Left lung (tissue), 14 donors: ENCODE results near the gene CMC1. TPM values are rescaled to one million over a fixed set of nuclear protein-coding genes. Genes with fewer than 3 reads are reported as not detected.
A peak's percentile ranks its signal among the peaks of the same experiment; 100 is the strongest.
"Not testable (repeated sequence)": the region's sequence is repeated elsewhere in the genome, so short reads cannot be mapped to it uniquely, and the experiment has no call there.

Experiments used
- ATAC-seq: fragments of 200-7000 bp; cut with Tn5 transposase; one replicate; pipeline ENCODE4 v1.9.1; 2020; ENCODE audit warnings: moderate library complexity
- DNase-seq, 4 donors: peaks; one replicate each; pipeline ENCODE4 v3.0.0-alpha.2; 2013 to 2020
- H3K27ac ChIP-seq, 2 donors: fragments of 200-600 bp; sonication (generic) in 1 of 2; one replicate each; pipeline versions ENCODE4 v1.5.0 to v1.8.0; 2020 to 2021
- H3K27me3 ChIP-seq, 2 donors: fragments of 200-600 bp; sonication (generic) in 1 of 2; one replicate each; pipeline versions ENCODE4 v1.5.0 to v1.8.0; 2020 to 2021
- H3K36me3 ChIP-seq, 2 donors: fragments of 200-600 bp; sonication (generic) in 1 of 2; one replicate each; pipeline versions ENCODE4 v1.5.0 to v1.8.0; 2020 to 2021
- H3K4me1 ChIP-seq, 2 donors: fragments of 200-600 bp; one replicate each; pipeline ENCODE4 v1.8.0; 2021
- H3K4me3 ChIP-seq, 2 donors: fragments of 200-600 bp; sonication (generic) in 1 of 2; one replicate each; pipeline versions ENCODE4 v1.5.0 to v1.8.0; 2020 to 2021; ENCODE audit warnings: mild to moderate bottlenecking in 1 of 2
- H3K9me3 ChIP-seq, 2 donors: fragments of 200-600 bp; sonication (generic) in 1 of 2; one replicate each; pipeline versions ENCODE4 v1.5.0 to v1.8.0; 2020 to 2021
- CTCF ChIP-seq, 2 donors: fragments of 200-600 bp; sonication (generic) in 1 of 2; IDR thresholded peaks; one replicate each; pipeline versions ENCODE4 v1.5.0 to v1.8.0; 2021; ENCODE audit warnings: antibody characterized with exemption in 2 of 2
- intact Hi-C, 2 donors: fragments of 100-400 bp; cut with DNase I; formaldehyde crosslinking; loops; one replicate each; pipeline versions ENCODE4 v1.11.2 to v1.14.2; 2022
- long read RNA-seq, 12 donors: library from polyadenylated mRNA in 2 of 12; unstranded in 2 of 12; transcript quantifications; one replicate each; pipeline ENCODE4 v2.0.0 and lab custom pipeline, GENCODE V29; 2019 to 2026
- polyA plus RNA-seq, 6 donors: library from polyadenylated mRNA; unstranded; fragments of 120-200 nt; gene quantifications; one replicate each; pipeline ENCODE4 v1.2.1, GENCODE V29; 2013; ENCODE audit not compliant: insufficient read length in 6 of 6
- total RNA-seq, 2 donors: library from RNA; stranded (reverse); fragmentation: NEBNext Ultra II Directional; extraction: Animal tissue kit (Norgen Biotek cat#: 25700); gene quantifications; one replicate each; pipeline ENCODE4 v1.2.1, GENCODE V29; 2021
- donor health status: DM: no; HTN: yes; CAD: no.
- donor health status: DM: no; HTN: no; CAD: no.

CMC1 gene
- 10 to 100 TPM; 18.6 to 20.1 TPM for total RNA-seq
- polyA plus RNA-seq = 10 to 100 TPM; 22.6 to 34.5 (median 28.1) TPM
- long read RNA-seq, donor 1, full-length matches to known transcripts = 32 of 126 reads
- long read RNA-seq, donor 1, partial matches to known transcripts = 23 of 126 reads
- long read RNA-seq, donor 1, other reads (novel, unspliced or antisense) = 71 of 126 reads
- long read RNA-seq, donor 2, full-length matches to known transcripts = 20 of 20 reads
- long read RNA-seq, donor 2, partial matches to known transcripts = 0 of 20 reads
- long read RNA-seq, donor 2, other reads (novel, unspliced or antisense) = 0 of 20 reads
- long read RNA-seq, donor 3, full-length matches to known transcripts = 29 of 29 reads
- long read RNA-seq, donor 3, partial matches to known transcripts = 0 of 29 reads
- long read RNA-seq, donor 3, other reads (novel, unspliced or antisense) = 0 of 29 reads
- long read RNA-seq, donor 4, full-length matches to known transcripts = 16 of 18 reads
- long read RNA-seq, donor 4, partial matches to known transcripts = 0 of 18 reads
- long read RNA-seq, donor 4, other reads (novel, unspliced or antisense) = 2 of 18 reads
- long read RNA-seq, donor 5, full-length matches to known transcripts = 24 of 24 reads
- long read RNA-seq, donor 5, partial matches to known transcripts = 0 of 24 reads
- long read RNA-seq, donor 5, other reads (novel, unspliced or antisense) = 0 of 24 reads
- long read RNA-seq, donor 6, full-length matches to known transcripts = 36 of 36 reads
- long read RNA-seq, donor 6, partial matches to known transcripts = 0 of 36 reads
- long read RNA-seq, donor 6, other reads (novel, unspliced or antisense) = 0 of 36 reads
- long read RNA-seq, donor 7, full-length matches to known transcripts = 20 of 20 reads
- long read RNA-seq, donor 7, partial matches to known transcripts = 0 of 20 reads
- long read RNA-seq, donor 7, other reads (novel, unspliced or antisense) = 0 of 20 reads
- long read RNA-seq, donor 8, full-length matches to known transcripts = 21 of 100 reads
- long read RNA-seq, donor 8, partial matches to known transcripts = 23 of 100 reads
- long read RNA-seq, donor 8, other reads (novel, unspliced or antisense) = 56 of 100 reads
- long read RNA-seq, donor 9, partial matches to known transcripts = 0 of 1 reads
- long read RNA-seq, donor 9, other reads (novel, unspliced or antisense) = 0 of 1 reads
- long read RNA-seq, donor 10, full-length matches to known transcripts = 10 of 11 reads
- long read RNA-seq, donor 10, partial matches to known transcripts = 0 of 11 reads
- long read RNA-seq, donor 10, other reads (novel, unspliced or antisense) = 1 of 11 reads
- long read RNA-seq, donor 11, full-length matches to known transcripts = 27 of 27 reads
- long read RNA-seq, donor 11, partial matches to known transcripts = 0 of 27 reads
- long read RNA-seq, donor 11, other reads (novel, unspliced or antisense) = 0 of 27 reads
- long read RNA-seq, donor 12, full-length matches to known transcripts = 16 of 16 reads
- long read RNA-seq, donor 12, partial matches to known transcripts = 0 of 16 reads
- long read RNA-seq, donor 12, other reads (novel, unspliced or antisense) = 0 of 16 reads

- peak; percentile 100 for ATAC-seq
- H3K27ac ChIP-seq = peak within 1 kb of the TSS; percentile 60 to 82
- no peaks in the 10 kb centered on the region for H3K9me3 ChIP-seq
- intact Hi-C loops = no loop called here
- peaks cover 8 to 42% of the 10 kb centered on the region in 2 donors for H3K4me1 ChIP-seq
- H3K4me3 ChIP-seq = peak within 1 kb of the TSS; percentile 77 to 82
- no peaks in the 10 kb centered on the region for H3K36me3 ChIP-seq
- peak; percentile 94 to 99 (median 98) for DNase-seq
- TF ChIP-seq CTCF (IDR thresholded peaks at IDR 0.05) = no peak
- no peaks in the 10 kb centered on the region for H3K27me3 ChIP-seq
Observed at GRCh38 chr3:28241221-28242160, at the start of gene CMC1. Gene CMC1, plus strand, starts transcription at chr3:28241619. Its CDS starts 175 bp downstream, at chr3:28241794.

GRCh38 chr3:28198161-28198560 lies 43.3 kb upstream of the CMC1 start:
- Histone ChIP-seq H3K36me3 (no peaks in the 10 kb centered on the region), H3K27me3 (peaks cover 0 to 8% of the 10 kb centered on the region in 2 donors), H3K4me3 (no peak overlapping the region), H3K4me1 (no peaks in the 10 kb centered on the region), H3K9me3 (no peaks in the 10 kb centered on the region), H3K27ac (no peak overlapping the region)
- DNase-seq = no peak
- no peak for TF ChIP-seq CTCF (IDR thresholded peaks at IDR 0.05)
- intact Hi-C loops = no loop called here
- ATAC-seq = peak; percentile 28

- H3K27me3 ChIP-seq = peaks cover 0 to 8% of the 10 kb centered on the region in 2 donors
- no peak overlapping the region for H3K4me3 ChIP-seq
- H3K36me3 ChIP-seq = no peaks in the 10 kb centered on the region
- peak in 1 of 4 donors; percentile 21 for DNase-seq
- no peak overlapping the region for H3K27ac ChIP-seq
- no peak for TF ChIP-seq CTCF (IDR thresholded peaks at IDR 0.05)
- ATAC-seq = peak; percentile 84
- no peaks in the 10 kb centered on the region for H3K9me3 ChIP-seq
- intact Hi-C loops = no loop called here
- H3K4me1 ChIP-seq = no peaks in the 10 kb centered on the region
Observed at GRCh38 chr3:28198974-28199373, 42.4 kb upstream of the CMC1 start.

- H3K4me3 ChIP-seq, H3K9me3 ChIP-seq: not testable (repeated sequence)
Observed at GRCh38 chr3:28199643-28200042, 41.8 kb upstream of the CMC1 start.

GRCh38 chr3:28200366-28200848 lies 41.0 kb upstream of the CMC1 start:
- DNase-seq = peak in 1 of 4 donors; percentile 67
- ATAC-seq, H3K27ac ChIP-seq, H3K9me3 ChIP-seq, H3K36me3 ChIP-seq, H3K27me3 ChIP-seq, intact Hi-C loops, H3K4me1 ChIP-seq: not testable (repeated sequence)
- peak overlapping the region; percentile 7 to 12 for H3K4me3 ChIP-seq

More at GRCh38 chr3:28199643-28200042, 41.8 kb upstream of the CMC1 start:
- H3K36me3 ChIP-seq, intact Hi-C loops, H3K27ac ChIP-seq, ATAC-seq, DNase-seq, H3K27me3 ChIP-seq, H3K4me1 ChIP-seq: not testable (repeated sequence)
